ENCODE results near the gene CALHM2.

CALHM2 gene

GRCh38 chr10:103456074-103456660 is 4.0 kb upstream of the CALHM2 start:
- DNase-seq (ENCODE audit: extremely low read depth, low read depth): no peak
- TF ChIP-seq, protein P1, sequence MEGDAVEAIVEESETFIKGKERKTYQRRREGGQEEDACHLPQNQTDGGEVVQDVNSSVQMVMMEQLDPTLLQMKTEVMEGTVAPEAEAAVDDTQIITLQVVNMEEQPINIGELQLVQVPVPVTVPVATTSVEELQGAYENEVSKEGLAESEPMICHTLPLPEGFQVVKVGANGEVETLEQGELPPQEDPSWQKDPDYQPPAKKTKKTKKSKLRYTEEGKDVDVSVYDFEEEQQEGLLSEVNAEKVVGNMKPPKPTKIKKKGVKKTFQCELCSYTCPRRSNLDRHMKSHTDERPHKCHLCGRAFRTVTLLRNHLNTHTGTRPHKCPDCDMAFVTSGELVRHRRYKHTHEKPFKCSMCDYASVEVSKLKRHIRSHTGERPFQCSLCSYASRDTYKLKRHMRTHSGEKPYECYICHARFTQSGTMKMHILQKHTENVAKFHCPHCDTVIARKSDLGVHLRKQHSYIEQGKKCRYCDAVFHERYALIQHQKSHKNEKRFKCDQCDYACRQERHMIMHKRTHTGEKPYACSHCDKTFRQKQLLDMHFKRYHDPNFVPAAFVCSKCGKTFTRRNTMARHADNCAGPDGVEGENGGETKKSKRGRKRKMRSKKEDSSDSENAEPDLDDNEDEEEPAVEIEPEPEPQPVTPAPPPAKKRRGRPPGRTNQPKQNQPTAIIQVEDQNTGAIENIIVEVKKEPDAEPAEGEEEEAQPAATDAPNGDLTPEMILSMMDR (IDR thresholded peaks at IDR 0.05; ENCODE audit: low read depth, low read length): no peak

GRCh38 chr10:103455235-103455634 is 3.1 kb upstream of the CALHM2 start:
- TF ChIP-seq, protein P1 (IDR thresholded peaks at IDR 0.05; ENCODE audit: low read depth, low read length): no peak
- DNase-seq (ENCODE audit: extremely low read depth, low read depth): no peak

- TF ChIP-seq, protein P1 (IDR thresholded peaks at IDR 0.05; ENCODE audit: low read depth, low read length): no peak
- no peak for DNase-seq (ENCODE audit: extremely low read depth, low read depth)
These were observed 1.9 kb upstream of the CALHM2 start for GRCh38 chr10:103454026-103454425.

DNA sequence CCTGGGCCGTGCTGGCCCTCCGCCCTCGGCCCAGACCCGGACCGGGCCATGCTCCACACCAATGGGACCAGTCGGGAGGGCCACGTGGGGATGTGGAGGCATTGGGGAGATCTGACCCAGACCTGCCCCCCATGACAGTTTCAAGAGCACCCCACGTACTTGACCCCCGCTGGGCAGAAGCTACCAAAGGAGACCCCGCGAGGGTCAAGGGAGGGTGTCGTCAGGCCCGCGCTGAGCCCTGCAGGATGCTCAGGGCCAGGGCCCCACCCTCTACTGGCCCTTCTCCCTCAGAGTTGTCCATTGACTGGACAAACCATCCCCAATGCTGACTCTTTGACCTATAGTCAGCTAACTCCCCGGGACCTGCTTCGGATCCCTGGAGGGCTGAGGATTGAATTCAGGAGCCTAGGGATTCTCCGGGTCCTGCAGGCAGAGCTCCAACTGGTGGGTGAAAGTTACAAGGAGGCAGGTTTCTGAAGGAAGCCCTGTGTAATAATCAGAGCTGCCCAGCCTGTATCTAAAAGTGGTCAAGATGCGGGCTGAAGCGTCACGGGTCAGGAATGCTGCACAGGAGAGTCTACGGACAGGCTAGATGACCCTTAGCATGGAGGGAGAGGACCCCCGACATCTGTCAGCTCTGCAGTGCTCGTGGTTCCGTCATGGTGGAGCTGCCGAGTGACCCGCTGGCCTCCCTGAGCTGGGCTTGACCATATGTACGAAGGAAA is 498 bp upstream of the CALHM2 start:
- no peak for DNase-seq (ENCODE audit: extremely low read depth, low read depth)
- TF ChIP-seq, protein P1 (IDR thresholded peaks at IDR 0.05; ENCODE audit: low read depth, low read length): no peak

DNA sequence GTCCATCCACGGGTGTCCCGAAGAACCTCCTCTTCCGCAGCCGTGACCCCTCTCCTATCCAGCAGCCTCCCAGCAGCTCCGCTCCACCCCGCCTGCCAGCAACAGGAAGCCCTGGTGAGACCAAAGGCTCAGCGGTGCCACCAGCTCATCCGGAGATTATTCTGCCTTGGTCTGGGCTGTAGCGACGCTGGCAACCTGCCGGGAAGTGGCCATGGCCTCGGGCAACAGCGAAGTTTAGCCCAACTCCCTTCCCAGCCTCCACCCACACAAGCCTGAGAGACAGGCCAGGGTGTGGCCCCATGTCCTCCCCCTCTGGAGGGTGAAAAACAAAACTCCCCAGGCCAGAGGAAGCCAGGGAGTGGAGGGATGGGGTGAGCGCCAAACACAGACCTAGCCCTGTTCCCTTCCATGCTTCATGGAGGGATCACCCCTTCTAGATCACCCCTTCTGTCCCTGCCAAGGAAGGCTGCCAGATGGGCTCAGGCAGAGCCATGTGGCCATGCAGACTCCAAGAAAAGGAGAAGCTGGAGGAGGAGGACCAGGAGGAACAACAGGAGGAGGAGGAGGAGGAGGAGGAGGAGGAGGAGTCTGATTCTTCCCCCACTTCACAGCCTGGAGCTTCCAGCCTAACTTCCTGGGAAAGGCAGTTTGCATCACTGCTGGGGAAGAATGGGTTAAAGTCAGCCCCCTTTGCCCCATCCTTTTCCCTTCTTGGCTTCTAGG is 918 bp downstream of the CALHM2 start:
- TF ChIP-seq, protein P1 (IDR thresholded peaks at IDR 0.05; ENCODE audit: low read depth, low read length): no peak
- DNase-seq (ENCODE audit: extremely low read depth, low read depth): peak; percentile 28

DNA sequence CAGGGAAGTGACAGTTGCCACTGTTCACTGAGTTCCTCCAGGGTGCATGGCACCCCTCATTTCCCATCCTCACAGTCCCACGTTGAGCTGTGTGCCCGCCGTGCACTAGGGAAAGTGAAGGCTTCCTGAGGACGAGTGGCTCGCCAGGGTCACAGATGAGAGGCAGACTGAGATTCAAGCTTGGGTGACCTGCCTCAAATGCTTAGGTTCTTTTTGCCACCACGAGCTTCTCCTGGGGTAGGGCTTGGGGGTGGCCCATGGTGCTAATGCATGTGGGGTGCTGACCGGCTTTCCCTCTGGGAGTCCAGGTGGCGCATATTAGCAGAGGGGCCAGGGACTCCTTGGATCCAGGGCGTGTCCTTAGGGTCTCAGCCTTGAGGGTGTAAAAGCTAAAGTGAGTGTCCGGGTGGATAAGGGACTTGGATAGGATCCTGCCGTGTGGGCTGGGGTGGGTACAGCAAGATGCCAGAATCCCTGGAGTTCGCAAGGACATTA is 1.9 kb downstream of the CALHM2 start:
- TF ChIP-seq, protein P1 (IDR thresholded peaks at IDR 0.05; ENCODE audit: low read depth, low read length): no peak
- no peak for DNase-seq (ENCODE audit: extremely low read depth, low read depth)

Data from AG09319 (cell line).